Astrocyte (in vitro differentiated cells and primary cell): Measurements from ENCODE around the gene KRTAP5-5.

Experiments
- CTCF ChIP-seq: IDR thresholded peaks from 2 replicates; pipeline ENCODE4 v1.5.1; 2011; ENCODE audit warnings: low read depth, mild to moderate bottlenecking, inconsistent platforms, low read length, moderate library complexity; ENCODE audit not compliant: insufficient read depth
- EZH2 ChIP-seq: IDR thresholded peaks from 2 replicates; pipeline ENCODE4 v1.6.1; 2012; ENCODE audit warnings: mild to moderate bottlenecking, low read length, inconsistent platforms; ENCODE audit not compliant: insufficient read depth

- TF ChIP-seq EZH2, result no peak
- TF ChIP-seq CTCF, result no peak
These were observed 44.0 kb downstream of the KRTAP5-5 start for GRCh38 chr11:1673446-1674172.
